OCI-LY7 (cell line): ENCODE results near the gene DLGAP1. TPM values are rescaled to one million over a fixed set of nuclear protein-coding genes. Genes with fewer than 3 reads are reported as not detected.
A peak's percentile ranks its signal among the peaks of the same experiment; 100 is the strongest.

ENCODE experiments used
- BruUV-seq: library from RNA; stranded (reverse); fragments of 400-500 nt; replicated peaks from 2 replicates; lab custom pipeline; 2021; lab: Mats Ljungman, UMichigan
- CTCF ChIA-PET: fragments of 300-600 bp; sonication (Branson Sonifier 250); formaldehyde crosslinking; loops from one replicate; lab custom pipeline; 2022; ENCODE audit warnings: antibody characterized with exemption; ENCODE audit not compliant: unreplicated experiment; lab: Charles Lee
- POLR2A ChIA-PET: fragments of 300-600 bp; sonication (Branson Sonifier 250); formaldehyde crosslinking; loops from one replicate; lab custom pipeline; 2022; ENCODE audit warnings: antibody characterized with exemption; lab: Charles Lee
- DNase-seq: peaks from one replicate; pipeline ENCODE4 v3.0.0-alpha.2; 2015; ENCODE audit warnings: low spot score
- H2AFZ ChIP-seq: fragments of 200-600 bp; sonication (generic), shearing (Covaris generic); 2 replicates; pipeline ENCODE4 v1.6.1; 2014; ENCODE audit warnings: mild to moderate bottlenecking, antibody characterized with exemption, low read length, moderate library complexity
- H3K27ac ChIP-seq: fragments of 200-600 bp; sonication (generic); 2 replicates; pipeline ENCODE4 v1.5.1; 2014; ENCODE audit warnings: mixed run types, low read depth, mild to moderate bottlenecking, moderate library complexity, low read length, inconsistent platforms; ENCODE audit not compliant: poor library complexity, severe bottlenecking
- H3K36me3 ChIP-seq: fragments of 200-600 bp; sonication (generic); 2 replicates; pipeline ENCODE4 v1.6.1; 2014; ENCODE audit warnings: mild to moderate bottlenecking, antibody characterized with exemption, low read length, moderate library complexity, mixed read lengths; ENCODE audit not compliant: insufficient read depth
- H3K4me1 ChIP-seq: fragments of 200-600 bp; sonication (generic); 2 replicates; pipeline ENCODE4 v1.5.1; 2014; ENCODE audit warnings: mild to moderate bottlenecking, low read length; ENCODE audit not compliant: insufficient read depth, poor library complexity, severe bottlenecking
- H3K4me2 ChIP-seq: fragments of 200-600 bp; sonication (generic); 2 replicates; pipeline ENCODE4 v1.6.1; 2014; ENCODE audit warnings: mild to moderate bottlenecking, low read length
- H3K4me3 ChIP-seq: fragments of 200-600 bp; sonication (generic); 2 replicates; pipeline ENCODE4 v1.5.1; 2014; ENCODE audit warnings: mild to moderate bottlenecking, low read depth, low read length; ENCODE audit not compliant: poor library complexity, severe bottlenecking
- H3K79me2 ChIP-seq: fragments of 200-600 bp; sonication (generic); 2 replicates; pipeline ENCODE4 v1.6.1; 2016; ENCODE audit warnings: low read depth, mild to moderate bottlenecking, low read length, moderate library complexity, mixed read lengths; ENCODE audit not compliant: insufficient read depth
- H3K9me2 ChIP-seq: fragments of 200-600 bp; sonication (generic); 2 replicates; pipeline ENCODE4 v1.6.1; 2016; ENCODE audit warnings: mild to moderate bottlenecking, low read length, mixed read lengths; ENCODE audit not compliant: insufficient read depth
- H3K9me3 ChIP-seq: fragments of 200-600 bp; sonication (generic); 2 replicates; pipeline ENCODE4 v1.6.1; 2014; ENCODE audit warnings: mild to moderate bottlenecking, mixed run types, low read length, mixed read lengths
- H4K20me1 ChIP-seq: fragments of 200-600 bp; sonication (generic); 2 replicates; pipeline ENCODE4 v1.6.1; 2014; ENCODE audit warnings: mild to moderate bottlenecking, antibody characterized with exemption, low read length, moderate library complexity, mixed read lengths; ENCODE audit not compliant: insufficient read depth
- EZH2phosphoT487 ChIP-seq: fragments of 200-600 bp; sonication (generic); IDR thresholded peaks from 2 replicates; pipeline ENCODE4 v1.6.1; 2018; ENCODE audit warnings: low read depth, borderline replicate concordance, mild to moderate bottlenecking, mixed run types, antibody characterized with exemption, low read length, moderate library complexity, mixed read lengths
- intact Hi-C: fragments of 100-400 bp; cut with micrococcal nuclease; formaldehyde crosslinking; loops from one replicate; pipeline ENCODE4 v1.10.0; 2022; ENCODE audit not compliant: unreplicated experiment
- total RNA-seq, 2 experiments: library from RNA; depleted of rRNA in 1 of 2; stranded (reverse); fragments of >200 nt in 1 of 2; shearing (Covaris generic) in 1 of 2; gene quantifications; 2 replicates each; pipeline ENCODE4 v1.2.3, GENCODE V29; 2014 to 2022
- TF ChIP-seq, protein P1 (sequence below): fragments of 200-600 bp; sonication (generic); conservative IDR thresholded peaks from 2 replicates; pipeline ENCODE4 v1.5.1; 2014; ENCODE audit warnings: mild to moderate bottlenecking, antibody characterized with exemption, low read length, moderate library complexity, mixed read lengths

The DLGAP1 gene
- total RNA-seq, 2 experiments from 2014 or later = 0.22 TPM; not detected in 1

DNA sequence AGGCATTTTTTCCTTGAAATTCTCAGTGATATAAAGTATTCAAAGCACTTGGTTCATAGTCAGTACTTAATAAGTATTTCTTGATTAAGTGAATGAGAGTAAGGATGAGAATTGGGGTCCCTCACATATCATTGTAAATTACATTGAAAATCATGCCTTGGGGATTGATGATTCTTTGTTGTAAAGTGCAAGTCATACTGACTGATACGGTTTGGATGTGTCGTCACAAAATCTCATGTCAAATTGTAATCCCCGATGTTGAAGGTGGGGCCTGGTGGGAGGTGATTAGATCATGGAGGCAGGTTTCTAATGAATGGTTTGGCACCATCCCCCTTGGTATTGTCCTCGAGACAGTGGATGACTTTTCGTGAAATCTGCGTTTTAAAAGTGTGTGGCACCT, 385.9 kb downstream of the DLGAP1 start:
- H3K4me2 ChIP-seq = no peak overlapping the region
- H3K79me2 ChIP-seq = no peaks in the 10 kb centered on the region
- H3K9me2 ChIP-seq = no peaks in the 10 kb centered on the region
- CTCF ChIA-PET = no interaction called here
- intact Hi-C loops = loop anchor here (5.0 kb wide), 1 partner anchor 367 kb away; no protein-coding TSS in a partner anchor
- no peak for TF ChIP-seq EZH2phosphoT487
- TF ChIP-seq, protein P1, sequence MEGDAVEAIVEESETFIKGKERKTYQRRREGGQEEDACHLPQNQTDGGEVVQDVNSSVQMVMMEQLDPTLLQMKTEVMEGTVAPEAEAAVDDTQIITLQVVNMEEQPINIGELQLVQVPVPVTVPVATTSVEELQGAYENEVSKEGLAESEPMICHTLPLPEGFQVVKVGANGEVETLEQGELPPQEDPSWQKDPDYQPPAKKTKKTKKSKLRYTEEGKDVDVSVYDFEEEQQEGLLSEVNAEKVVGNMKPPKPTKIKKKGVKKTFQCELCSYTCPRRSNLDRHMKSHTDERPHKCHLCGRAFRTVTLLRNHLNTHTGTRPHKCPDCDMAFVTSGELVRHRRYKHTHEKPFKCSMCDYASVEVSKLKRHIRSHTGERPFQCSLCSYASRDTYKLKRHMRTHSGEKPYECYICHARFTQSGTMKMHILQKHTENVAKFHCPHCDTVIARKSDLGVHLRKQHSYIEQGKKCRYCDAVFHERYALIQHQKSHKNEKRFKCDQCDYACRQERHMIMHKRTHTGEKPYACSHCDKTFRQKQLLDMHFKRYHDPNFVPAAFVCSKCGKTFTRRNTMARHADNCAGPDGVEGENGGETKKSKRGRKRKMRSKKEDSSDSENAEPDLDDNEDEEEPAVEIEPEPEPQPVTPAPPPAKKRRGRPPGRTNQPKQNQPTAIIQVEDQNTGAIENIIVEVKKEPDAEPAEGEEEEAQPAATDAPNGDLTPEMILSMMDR = no peak
- no peak for DNase-seq
- H3K9me3 ChIP-seq = peaks cover 9% of the 10 kb centered on the region; the same call in 1 of the 2 replicates
- POLR2A ChIA-PET = interaction anchor here (0.6 kb wide), 1 partner anchor 11 kb away, joined by 3 read pairs; no protein-coding TSS in a partner anchor
- no peaks in the 10 kb centered on the region for H3K36me3 ChIP-seq
- no peak overlapping the region for H3K4me3 ChIP-seq
- no peaks in the 10 kb centered on the region for H4K20me1 ChIP-seq
- no peak overlapping the region for H3K27ac ChIP-seq
- no peaks in the 10 kb centered on the region for H3K4me1 ChIP-seq
- no TSS peak for BruUV-seq
- no peak overlapping the region for H2AFZ ChIP-seq

DNA sequence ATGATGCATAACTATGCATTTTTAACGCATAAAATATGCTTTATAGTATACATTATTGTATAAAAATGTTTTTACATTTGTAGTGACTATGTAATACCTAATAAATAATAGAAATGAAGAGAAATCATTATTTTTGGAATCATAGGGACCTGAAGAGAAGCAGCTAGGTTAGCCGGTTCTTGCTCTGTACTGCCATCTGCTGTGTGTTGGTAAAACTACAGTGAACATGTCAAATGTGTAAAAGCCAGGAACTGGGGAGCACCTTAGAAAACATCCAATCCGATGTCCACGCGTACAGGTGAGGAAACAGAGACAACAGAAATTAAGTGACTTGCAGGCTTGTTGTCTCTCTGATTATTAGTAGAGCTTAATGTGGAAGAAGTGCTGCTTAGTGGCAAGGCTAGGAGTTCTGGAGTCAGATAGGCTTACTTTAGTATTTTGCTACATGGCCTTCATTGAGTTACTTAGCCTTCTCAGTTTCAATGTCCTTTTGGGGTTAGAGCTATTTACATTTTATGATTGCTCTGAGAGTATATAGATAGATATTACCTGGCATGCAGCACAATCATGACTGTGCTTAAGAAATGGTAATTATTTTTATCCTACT, 386.5 kb downstream of the DLGAP1 start:
- BruUV-seq = no TSS peak
- H4K20me1 ChIP-seq = no peaks in the 10 kb centered on the region

More for the DNA sequence above, 386.5 kb downstream of the DLGAP1 start:
- Histone ChIP-seq H3K4me3 (no peak overlapping the region), H2AFZ (no peak overlapping the region), H3K27ac (no peak overlapping the region), H3K79me2 (no peaks in the 10 kb centered on the region), H3K9me2 (no peaks in the 10 kb centered on the region), H3K9me3 (peaks cover 9% of the 10 kb centered on the region; the same call in 1 of the 2 replicates), H3K36me3 (no peaks in the 10 kb centered on the region), H3K4me1 (no peaks in the 10 kb centered on the region), H3K4me2 (no peak overlapping the region)
- DNase-seq = peak; percentile 67
- CTCF ChIA-PET = no interaction called here
- intact Hi-C loops = loop anchor here (1.0 to 5.0 kb wide), 2 partner anchors 297 to 366 kb away; no protein-coding TSS in a partner anchor
- TF ChIP-seq, protein P1 = peak; percentile 94
- TF ChIP-seq EZH2phosphoT487 = no peak
- POLR2A ChIA-PET = interaction anchor here (0.6 kb wide), 1 partner anchor 12 kb away, joined by 3 read pairs; no protein-coding TSS in a partner anchor
